OCI-LY7 (cell line): ENCODE data around the gene TRPM8. TPM values are rescaled to one million over a fixed set of nuclear protein-coding genes. Genes with fewer than 3 reads are reported as not detected.

Experiments
- BruUV-seq: library from RNA; stranded (reverse); fragments of 400-500 nt; replicated peaks from 2 replicates; lab custom pipeline; 2021; lab: Mats Ljungman, UMichigan
- CTCF ChIA-PET: fragments of 300-600 bp; sonication (Branson Sonifier 250); formaldehyde crosslinking; loops from one replicate; lab custom pipeline; 2022; ENCODE audit warnings: antibody characterized with exemption; ENCODE audit not compliant: unreplicated experiment; lab: Charles Lee
- POLR2A ChIA-PET: fragments of 300-600 bp; sonication (Branson Sonifier 250); formaldehyde crosslinking; loops from one replicate; lab custom pipeline; 2022; ENCODE audit warnings: antibody characterized with exemption; lab: Charles Lee
- DNase-seq: peaks from one replicate; pipeline ENCODE4 v3.0.0-alpha.2; 2015; ENCODE audit warnings: low spot score
- H2AFZ ChIP-seq: fragments of 200-600 bp; sonication (generic), shearing (Covaris generic); 2 replicates; pipeline ENCODE4 v1.6.1; 2014; ENCODE audit warnings: mild to moderate bottlenecking, antibody characterized with exemption, low read length, moderate library complexity
- H3K27ac ChIP-seq: fragments of 200-600 bp; sonication (generic); 2 replicates; pipeline ENCODE4 v1.5.1; 2014; ENCODE audit warnings: mixed run types, low read depth, mild to moderate bottlenecking, moderate library complexity, low read length, inconsistent platforms; ENCODE audit not compliant: poor library complexity, severe bottlenecking
- H3K36me3 ChIP-seq: fragments of 200-600 bp; sonication (generic); 2 replicates; pipeline ENCODE4 v1.6.1; 2014; ENCODE audit warnings: mild to moderate bottlenecking, antibody characterized with exemption, low read length, moderate library complexity, mixed read lengths; ENCODE audit not compliant: insufficient read depth
- H3K4me1 ChIP-seq: fragments of 200-600 bp; sonication (generic); 2 replicates; pipeline ENCODE4 v1.5.1; 2014; ENCODE audit warnings: mild to moderate bottlenecking, low read length; ENCODE audit not compliant: insufficient read depth, poor library complexity, severe bottlenecking
- H3K4me2 ChIP-seq: fragments of 200-600 bp; sonication (generic); 2 replicates; pipeline ENCODE4 v1.6.1; 2014; ENCODE audit warnings: mild to moderate bottlenecking, low read length
- H3K4me3 ChIP-seq: fragments of 200-600 bp; sonication (generic); 2 replicates; pipeline ENCODE4 v1.5.1; 2014; ENCODE audit warnings: mild to moderate bottlenecking, low read depth, low read length; ENCODE audit not compliant: poor library complexity, severe bottlenecking
- H3K79me2 ChIP-seq: fragments of 200-600 bp; sonication (generic); 2 replicates; pipeline ENCODE4 v1.6.1; 2016; ENCODE audit warnings: low read depth, mild to moderate bottlenecking, low read length, moderate library complexity, mixed read lengths; ENCODE audit not compliant: insufficient read depth
- H3K9me2 ChIP-seq: fragments of 200-600 bp; sonication (generic); 2 replicates; pipeline ENCODE4 v1.6.1; 2016; ENCODE audit warnings: mild to moderate bottlenecking, low read length, mixed read lengths; ENCODE audit not compliant: insufficient read depth
- H3K9me3 ChIP-seq: fragments of 200-600 bp; sonication (generic); 2 replicates; pipeline ENCODE4 v1.6.1; 2014; ENCODE audit warnings: mild to moderate bottlenecking, mixed run types, low read length, mixed read lengths
- H4K20me1 ChIP-seq: fragments of 200-600 bp; sonication (generic); 2 replicates; pipeline ENCODE4 v1.6.1; 2014; ENCODE audit warnings: mild to moderate bottlenecking, antibody characterized with exemption, low read length, moderate library complexity, mixed read lengths; ENCODE audit not compliant: insufficient read depth
- CTCF ChIP-seq: fragments of 200-600 bp; sonication (generic); conservative IDR thresholded peaks from 2 replicates; pipeline ENCODE4 v1.5.1; 2014; ENCODE audit warnings: mild to moderate bottlenecking, antibody characterized with exemption, low read length, moderate library complexity, mixed read lengths
- EZH2phosphoT487 ChIP-seq: fragments of 200-600 bp; sonication (generic); IDR thresholded peaks from 2 replicates; pipeline ENCODE4 v1.6.1; 2018; ENCODE audit warnings: low read depth, borderline replicate concordance, mild to moderate bottlenecking, mixed run types, antibody characterized with exemption, low read length, moderate library complexity, mixed read lengths
- intact Hi-C: fragments of 100-400 bp; cut with micrococcal nuclease; formaldehyde crosslinking; loops from one replicate; pipeline ENCODE4 v1.10.0; 2022; ENCODE audit not compliant: unreplicated experiment
- total RNA-seq, 2 experiments: library from RNA; depleted of rRNA in 1 of 2; stranded (reverse); fragments of >200 nt in 1 of 2; shearing (Covaris generic) in 1 of 2; gene quantifications; 2 replicates each; pipeline ENCODE4 v1.2.3, GENCODE V29; 2014 to 2022

Gene TRPM8
- total RNA-seq, 2 experiments from 2014 or later = not detected

- CTCF ChIA-PET = no interaction called here
- Histone ChIP-seq H3K9me3 (no peaks in the 10 kb centered on the region), H3K4me3 (no peak overlapping the region), H3K4me2 (no peak overlapping the region), H3K27ac (no peak overlapping the region), H3K9me2 (no peaks in the 10 kb centered on the region), H3K36me3 (no peaks in the 10 kb centered on the region), H3K79me2 (no peaks in the 10 kb centered on the region), H3K4me1 (no peaks in the 10 kb centered on the region), H2AFZ (no peak overlapping the region), H4K20me1 (no peaks in the 10 kb centered on the region)
- no peak for DNase-seq
- intact Hi-C loops = no loop called here
- TF ChIP-seq EZH2phosphoT487 = no peak
- TF ChIP-seq CTCF = no peak
- no TSS peak for BruUV-seq
- POLR2A ChIA-PET = no interaction called here
Measured at GRCh38 chr2:234024304-234024703, 107.1 kb downstream of the TRPM8 start.

GRCh38 chr2:234025466-234025865 lies 108.3 kb downstream of the TRPM8 start:
- TF ChIP-seq CTCF (no peak), EZH2phosphoT487 (no peak)
- Histone ChIP-seq H3K36me3 (no peaks in the 10 kb centered on the region), H3K9me3 (no peaks in the 10 kb centered on the region), H4K20me1 (no peaks in the 10 kb centered on the region), H2AFZ (no peak overlapping the region), H3K27ac (no peak overlapping the region), H3K9me2 (no peaks in the 10 kb centered on the region), H3K4me3 (no peak overlapping the region), H3K4me2 (no peak overlapping the region), H3K4me1 (no peaks in the 10 kb centered on the region), H3K79me2 (no peaks in the 10 kb centered on the region)
- intact Hi-C loops = no loop called here
- POLR2A ChIA-PET = no interaction called here
- CTCF ChIA-PET = no interaction called here
- BruUV-seq = no TSS peak
- DNase-seq = no peak

- Histone ChIP-seq H3K4me2 (no peak overlapping the region), H3K27ac (no peak overlapping the region)
Measured at GRCh38 chr2:234025891-234026401, 108.8 kb downstream of the TRPM8 start.

More at GRCh38 chr2:234025891-234026401, 108.8 kb downstream of the TRPM8 start:
- no peaks in the 10 kb centered on the region for H3K4me1 ChIP-seq
- H3K9me3 ChIP-seq = no peaks in the 10 kb centered on the region
- H2AFZ ChIP-seq = no peak overlapping the region
- no TSS peak for BruUV-seq
- no peaks in the 10 kb centered on the region for H3K79me2 ChIP-seq
- POLR2A ChIA-PET = no interaction called here
- intact Hi-C loops = no loop called here
- H3K36me3 ChIP-seq = no peaks in the 10 kb centered on the region
- H4K20me1 ChIP-seq = no peaks in the 10 kb centered on the region
- no peak overlapping the region for H3K4me3 ChIP-seq
- CTCF ChIA-PET = no interaction called here
- DNase-seq = no peak
- no peaks in the 10 kb centered on the region for H3K9me2 ChIP-seq
- TF ChIP-seq CTCF (no peak), EZH2phosphoT487 (no peak)
